ENCODE data around the gene IL24.

GRCh38 chr1:206939131-206939530 lies 41.9 kb downstream of the IL24 start:
- TF ChIP-seq, protein P1, sequence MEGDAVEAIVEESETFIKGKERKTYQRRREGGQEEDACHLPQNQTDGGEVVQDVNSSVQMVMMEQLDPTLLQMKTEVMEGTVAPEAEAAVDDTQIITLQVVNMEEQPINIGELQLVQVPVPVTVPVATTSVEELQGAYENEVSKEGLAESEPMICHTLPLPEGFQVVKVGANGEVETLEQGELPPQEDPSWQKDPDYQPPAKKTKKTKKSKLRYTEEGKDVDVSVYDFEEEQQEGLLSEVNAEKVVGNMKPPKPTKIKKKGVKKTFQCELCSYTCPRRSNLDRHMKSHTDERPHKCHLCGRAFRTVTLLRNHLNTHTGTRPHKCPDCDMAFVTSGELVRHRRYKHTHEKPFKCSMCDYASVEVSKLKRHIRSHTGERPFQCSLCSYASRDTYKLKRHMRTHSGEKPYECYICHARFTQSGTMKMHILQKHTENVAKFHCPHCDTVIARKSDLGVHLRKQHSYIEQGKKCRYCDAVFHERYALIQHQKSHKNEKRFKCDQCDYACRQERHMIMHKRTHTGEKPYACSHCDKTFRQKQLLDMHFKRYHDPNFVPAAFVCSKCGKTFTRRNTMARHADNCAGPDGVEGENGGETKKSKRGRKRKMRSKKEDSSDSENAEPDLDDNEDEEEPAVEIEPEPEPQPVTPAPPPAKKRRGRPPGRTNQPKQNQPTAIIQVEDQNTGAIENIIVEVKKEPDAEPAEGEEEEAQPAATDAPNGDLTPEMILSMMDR (IDR thresholded peaks at IDR 0.05): no peak
- TF ChIP-seq EP300 (IDR thresholded peaks at IDR 0.05; ENCODE audit: low read depth) (no peak), POLR2A (IDR thresholded peaks at IDR 0.05) (no peak), POLR2AphosphoS5 (IDR thresholded peaks at IDR 0.05) (peak in 2 of 3 donors; percentile 21 to 24)
